ENCODE results near the gene PERM1. TPM values are rescaled to one million over a fixed set of nuclear protein-coding genes. Genes with fewer than 3 reads are reported as not detected.
"Not testable (repeated sequence)": the region's sequence is repeated elsewhere in the genome, so short reads cannot be mapped to it uniquely, and the experiment has no call there.

PERM1 gene
- total and polyA plus RNA-seq, 2 donors (not counting 1 experiment from before 2014, with no cell fraction given) = 0.03 to 0.17 TPM

- H3K27me3 ChIP-seq (ENCODE audit: control insufficient read depth, insufficient read depth, low read length) = no peaks in the 10 kb centered on the region
- no peaks in the 10 kb centered on the region for H3K79me2 ChIP-seq (ENCODE audit: control insufficient read depth, insufficient read depth, low read length)
- H3K27ac ChIP-seq (ENCODE audit: insufficient read depth, low read length) = peak within 1 kb of the TSS; percentile 89
- H3K4me3 ChIP-seq (replicated peaks in 1 of 4; ENCODE audit: control extremely low read depth in 1 of 4, insufficient read depth in 1 of 4, low read depth in 3 of 4, low read length in 4 of 4) = peak within 1 kb of the TSS; percentile 40 to 89 (median 88)
- H3K4me1 ChIP-seq (ENCODE audit: control insufficient read depth, extremely low read depth, insufficient read depth, low read length) = peaks cover 3% of the 10 kb centered on the region
- peak within 1 kb of the TSS; percentile 99 for H3K4me2 ChIP-seq (ENCODE audit: extremely low read depth, insufficient read depth, low read length)
- H3K9ac ChIP-seq (ENCODE audit: insufficient read depth, low read length) = peak within 1 kb of the TSS; percentile 79
- no peaks in the 10 kb centered on the region for H4K20me1 ChIP-seq (ENCODE audit: control insufficient read depth, extremely low read depth, insufficient read depth, low read length)
- TF ChIP-seq CTCF (conservative IDR thresholded peaks at IDR 0.05 in 1 of 2, IDR thresholded peaks at IDR 0.05 in 1 of 2; ENCODE audit: low read depth in 1 of 2, low read length in 2 of 2) (no peak), EZH2 (IDR thresholded peaks at IDR 0.05; ENCODE audit: low read length, missing control alignments) (no peak)
- H3K9me3 ChIP-seq (ENCODE audit: control insufficient read depth, insufficient read depth, low read depth, low read length) = no peaks in the 10 kb centered on the region
- no peaks in the 10 kb centered on the region for H3K36me3 ChIP-seq (ENCODE audit: control insufficient read depth, insufficient read depth, low read length)
- DNase-seq (ENCODE audit: low read depth in 2 of 2) = peak; percentile 83 to 85
- peak within 1 kb of the TSS; percentile 82 for H2AFZ ChIP-seq (ENCODE audit: low read length)
Observed at GRCh38 chr1:1013105-1013921, 31.4 kb upstream of the PERM1 start, which contains the start of gene ISG15. ISG15 (plus strand) TSS chr1:1013497; CDS start chr1:1013574, 77 bp downstream.

GRCh38 chr1:1012736-1013104 lies 30.8 kb upstream of the PERM1 start:
- Histone ChIP-seq H3K9ac (ENCODE audit: insufficient read depth, low read length) (peak overlapping the region; percentile 1), H2AFZ (ENCODE audit: low read length) (peak overlapping the region; percentile 81), H3K4me3 (replicated peaks in 1 of 4; ENCODE audit: control extremely low read depth in 1 of 4, insufficient read depth in 1 of 4, low read depth in 3 of 4, low read length in 4 of 4) (peak overlapping the region; percentile 40 to 89 (median 88)), H3K4me2 (ENCODE audit: extremely low read depth, insufficient read depth, low read length) (peak overlapping the region; percentile 18), H3K27ac (ENCODE audit: insufficient read depth, low read length) (peak overlapping the region; percentile 89)
- not testable (repeated sequence) for H3K4me1 ChIP-seq (ENCODE audit: control insufficient read depth, extremely low read depth, insufficient read depth, low read length); H3K27me3 ChIP-seq (ENCODE audit: control insufficient read depth, insufficient read depth, low read length); DNase-seq (ENCODE audit: low read depth in 2 of 2); H3K79me2 ChIP-seq (ENCODE audit: control insufficient read depth, insufficient read depth, low read length); H3K9me3 ChIP-seq (ENCODE audit: control insufficient read depth, insufficient read depth, low read depth, low read length); H3K36me3 ChIP-seq (ENCODE audit: control insufficient read depth, insufficient read depth, low read length); H4K20me1 ChIP-seq (ENCODE audit: control insufficient read depth, extremely low read depth, insufficient read depth, low read length)

GRCh38 chr1:1011396-1011949 lies 29.6 kb upstream of the PERM1 start:
- no peaks in the 10 kb centered on the region for H3K27me3 ChIP-seq (ENCODE audit: control insufficient read depth, insufficient read depth, low read length)
- TF ChIP-seq EZH2 (IDR thresholded peaks at IDR 0.05; ENCODE audit: low read length, missing control alignments) = no peak
- TF ChIP-seq CTCF (conservative IDR thresholded peaks at IDR 0.05 in 1 of 2, IDR thresholded peaks at IDR 0.05 in 1 of 2; ENCODE audit: low read depth in 1 of 2, low read length in 2 of 2) = no peak
- no peak overlapping the region for H3K9ac ChIP-seq (ENCODE audit: insufficient read depth, low read length)
- no peak overlapping the region for H3K27ac ChIP-seq (ENCODE audit: insufficient read depth, low read length)
- DNase-seq (ENCODE audit: low read depth in 2 of 2) = no peak
- no peak overlapping the region for H3K4me2 ChIP-seq (ENCODE audit: extremely low read depth, insufficient read depth, low read length)
- no peak overlapping the region for H2AFZ ChIP-seq (ENCODE audit: low read length)
- H3K4me3 ChIP-seq (replicated peaks in 1 of 4; ENCODE audit: control extremely low read depth in 1 of 4, insufficient read depth in 1 of 4, low read depth in 3 of 4, low read length in 4 of 4) = no peak overlapping the region
- H3K79me2 ChIP-seq (ENCODE audit: control insufficient read depth, insufficient read depth, low read length) = no peaks in the 10 kb centered on the region
- H3K9me3 ChIP-seq (ENCODE audit: control insufficient read depth, insufficient read depth, low read depth, low read length) = no peaks in the 10 kb centered on the region
- H3K4me1 ChIP-seq (ENCODE audit: control insufficient read depth, extremely low read depth, insufficient read depth, low read length) = peaks cover 3% of the 10 kb centered on the region
- no peaks in the 10 kb centered on the region for H4K20me1 ChIP-seq (ENCODE audit: control insufficient read depth, extremely low read depth, insufficient read depth, low read length)
- no peaks in the 10 kb centered on the region for H3K36me3 ChIP-seq (ENCODE audit: control insufficient read depth, insufficient read depth, low read length)

- not testable (repeated sequence) for H3K79me2 ChIP-seq (ENCODE audit: control insufficient read depth, insufficient read depth, low read length); H3K9ac ChIP-seq (ENCODE audit: insufficient read depth, low read length); H3K9me3 ChIP-seq (ENCODE audit: control insufficient read depth, insufficient read depth, low read depth, low read length); H3K4me1 ChIP-seq (ENCODE audit: control insufficient read depth, extremely low read depth, insufficient read depth, low read length); H3K4me3 ChIP-seq (replicated peaks in 1 of 4; ENCODE audit: control extremely low read depth in 1 of 4, insufficient read depth in 1 of 4, low read depth in 3 of 4, low read length in 4 of 4); H3K4me2 ChIP-seq (ENCODE audit: extremely low read depth, insufficient read depth, low read length); H2AFZ ChIP-seq (ENCODE audit: low read length); DNase-seq (ENCODE audit: low read depth in 2 of 2); H4K20me1 ChIP-seq (ENCODE audit: control insufficient read depth, extremely low read depth, insufficient read depth, low read length); H3K36me3 ChIP-seq (ENCODE audit: control insufficient read depth, insufficient read depth, low read length); H3K27ac ChIP-seq (ENCODE audit: insufficient read depth, low read length); H3K27me3 ChIP-seq (ENCODE audit: control insufficient read depth, insufficient read depth, low read length)
Observed at GRCh38 chr1:1010131-1010530, 28.2 kb upstream of the PERM1 start.
